Activated T-cell treated with anti-CD3 and anti-CD28 coated beads for 4 hours (primary cell): ENCODE results near the gene USP21.
"Not testable (repeated sequence)": the region's sequence is repeated elsewhere in the genome, so short reads cannot be mapped to it uniquely, and the experiment has no call there.

Source experiments
- DNase-seq: peaks from one replicate; pipeline ENCODE4 v3.0.0-alpha.2; 2020

Gene USP21

GRCh38 chr1:161159087-161159912 lies at the start of gene USP21:
Gene USP21, plus strand, starts transcription at chr1:161159500. Its CDS starts 1,141 bp downstream, at chr1:161160641.
- DNase-seq = peak; percentile 89

- DNase-seq = no peak
Observed at GRCh38 chr1:161111117-161111516, 48.2 kb upstream of the USP21 start.

GRCh38 chr1:161111527-161111926 lies 47.8 kb upstream of the USP21 start:
- DNase-seq = no peak

GRCh38 chr1:161113915-161114314 lies 45.4 kb upstream of the USP21 start:
- no peak for DNase-seq

- DNase-seq = no peak
Observed at GRCh38 chr1:161114556-161114955, 44.7 kb upstream of the USP21 start.

- DNase-seq = no peak
Observed at GRCh38 chr1:161115132-161115711, 44.1 kb upstream of the USP21 start.

- DNase-seq = not testable (repeated sequence)
Observed at GRCh38 chr1:161115961-161116360, 43.3 kb upstream of the USP21 start.

- peak; percentile 75 for DNase-seq
Observed at GRCh38 chr1:161117759-161118581, 41.3 kb upstream of the USP21 start, which contains the start of the genes NIT1 and PFDN2. Gene NIT1, plus strand, starts transcription at chr1:161118105. Its CDS starts 72 bp downstream, at chr1:161118177. Gene PFDN2, minus strand, starts transcription at chr1:161118037. Its CDS starts 11 bp downstream, at chr1:161118026.

GRCh38 chr1:161119092-161119903 lies 40.0 kb upstream of the USP21 start:
- DNase-seq = no peak

- no peak for DNase-seq
Observed at GRCh38 chr1:161121042-161121650, 38.2 kb upstream of the USP21 start.

- no peak for DNase-seq
Observed at GRCh38 chr1:161121834-161122233, 37.5 kb upstream of the USP21 start.

- no peak for DNase-seq
Observed at GRCh38 chr1:161122967-161123366, 36.3 kb upstream of the USP21 start.

GRCh38 chr1:161127649-161128048 lies 31.7 kb upstream of the USP21 start:
- DNase-seq = no peak

- no peak for DNase-seq
Observed at GRCh38 chr1:161128591-161129420, 30.5 kb upstream of the USP21 start.

- no peak for DNase-seq
Observed at GRCh38 chr1:161130266-161130665, 29.0 kb upstream of the USP21 start.

GRCh38 chr1:161131523-161132409 lies 27.5 kb upstream of the USP21 start:
- no peak for DNase-seq

GRCh38 chr1:161132410-161133219 lies 26.7 kb upstream of the USP21 start, which contains the start of gene DEDD:
Gene DEDD, minus strand, starts transcription at chr1:161132667. Its CDS starts 8,205 bp downstream, at chr1:161124462.
- DNase-seq = peak; percentile 81

GRCh38 chr1:161133220-161133740 lies 26.0 kb upstream of the USP21 start:
- no peak for DNase-seq

- DNase-seq = no peak
Observed at GRCh38 chr1:161137881-161138280, 21.4 kb upstream of the USP21 start.
